Activated CD4-positive, alpha-beta T cell treated with anti-CD3 and anti-CD28 coated beads, Interleukin-2, Interleukin-6, amounts not matched to agents 100 ng/mL and 50 ng/mL, durations not matched to agents 16 hours and 8 hours (primary cell): Measurements from ENCODE around the gene ATCAY.
A peak's percentile ranks its signal among the peaks of the same experiment; 100 is the strongest.
"Not testable (repeated sequence)": the region's sequence is repeated elsewhere in the genome, so short reads cannot be mapped to it uniquely, and the experiment has no call there.

ENCODE experiments used
- DNase-seq: peaks from one replicate; pipeline ENCODE4 v3.0.0-alpha.2; 2020

ATCAY gene

GRCh38 chr19:3857449-3858003 lies 23.0 kb upstream of the ATCAY start:
- DNase-seq = no peak

DNA sequence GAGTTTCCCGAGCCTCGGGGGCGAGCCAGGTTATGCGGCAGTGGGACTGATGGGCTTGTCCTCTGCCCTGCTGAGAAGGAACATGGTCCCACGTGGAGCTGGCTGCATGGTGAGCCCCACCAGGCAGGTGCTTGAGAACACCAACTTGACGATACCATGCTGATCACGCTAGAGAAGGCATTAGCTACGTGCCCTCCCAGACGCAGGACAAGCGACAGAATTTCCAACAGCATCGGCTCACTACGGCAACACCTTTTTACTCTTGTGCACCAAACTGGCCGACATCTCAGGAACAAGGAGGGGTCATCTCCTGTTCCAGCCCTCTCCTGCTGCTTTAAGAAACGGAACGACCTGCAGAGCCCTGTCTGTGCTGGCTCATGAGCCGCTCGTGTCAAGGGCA lies 20.0 kb upstream of the ATCAY start:
- no peak for DNase-seq

- no peak for DNase-seq
Measured at GRCh38 chr19:3862826-3863500, 17.5 kb upstream of the ATCAY start.

DNA sequence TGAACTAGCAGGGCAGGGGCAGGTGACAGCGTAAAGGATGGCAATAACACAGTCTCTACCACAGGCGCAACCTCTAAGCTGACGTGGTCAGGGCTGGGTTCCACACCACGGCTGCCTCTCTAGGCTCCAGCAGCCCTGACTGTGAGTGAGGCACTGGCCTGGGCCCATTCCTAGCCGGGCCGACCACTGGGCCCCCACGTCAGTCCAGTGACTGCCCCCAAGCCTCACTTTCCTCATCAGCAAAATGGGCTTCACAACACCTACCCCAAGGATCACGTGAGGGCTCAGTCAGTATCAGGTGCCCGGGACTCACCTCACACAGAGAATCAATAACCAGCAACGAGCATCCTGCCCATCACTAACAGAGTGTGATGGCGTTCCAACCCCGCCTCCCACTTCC lies 16.8 kb upstream of the ATCAY start:
- no peak for DNase-seq

GRCh38 chr19:3866910-3867638 lies 13.4 kb upstream of the ATCAY start:
- DNase-seq = no peak

DNA sequence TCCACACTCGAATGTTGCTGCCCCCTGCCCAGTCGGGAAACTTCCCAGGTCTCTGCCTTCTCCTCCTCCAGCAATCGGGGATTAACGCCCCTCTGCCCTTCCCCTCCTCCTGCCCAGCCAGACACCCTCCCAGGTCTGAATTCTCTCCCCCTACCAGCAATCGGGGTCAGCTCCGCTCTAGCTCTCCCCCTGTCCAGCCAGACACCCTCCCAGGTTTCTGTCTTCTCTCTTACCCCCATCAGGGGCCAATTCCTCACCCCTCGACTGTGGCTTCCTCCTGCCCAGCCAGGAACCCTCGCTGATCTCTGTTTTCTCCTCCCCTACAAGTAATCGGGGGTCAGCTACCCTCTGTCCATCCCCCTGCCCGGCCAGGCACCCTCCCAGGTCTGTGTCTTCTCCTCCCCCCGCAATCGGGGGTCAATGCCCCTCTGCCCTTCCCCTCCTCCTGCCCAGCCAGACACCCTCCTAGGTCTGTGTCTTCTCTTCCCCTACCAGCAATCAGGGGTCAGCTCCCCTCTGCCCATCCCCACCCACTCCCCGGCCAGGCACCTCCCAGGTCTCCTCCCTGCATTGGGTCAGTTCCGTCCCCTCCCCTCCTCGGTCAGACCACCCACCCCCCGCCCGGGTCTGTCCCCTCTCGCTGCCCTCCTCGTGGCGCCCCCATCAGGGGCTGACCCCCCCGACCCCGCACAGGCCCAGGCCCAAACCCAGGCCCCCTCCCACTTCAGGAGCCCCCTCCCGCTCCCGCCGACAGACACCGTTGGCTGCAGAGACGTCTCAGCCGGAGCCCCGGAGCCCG lies 12.3 kb upstream of the ATCAY start:
- no peak for DNase-seq

- peak; percentile 5 for DNase-seq
Measured at GRCh38 chr19:3868770-3869456, 11.6 kb upstream of the ATCAY start, which contains the start of gene ZFR2. Gene ZFR2, minus strand, starts transcription at chr19:3869038. Its CDS starts 21 bp downstream, at chr19:3869017.

GRCh38 chr19:3873151-3873550 lies 7.3 kb upstream of the ATCAY start:
- no peak for DNase-seq

DNA sequence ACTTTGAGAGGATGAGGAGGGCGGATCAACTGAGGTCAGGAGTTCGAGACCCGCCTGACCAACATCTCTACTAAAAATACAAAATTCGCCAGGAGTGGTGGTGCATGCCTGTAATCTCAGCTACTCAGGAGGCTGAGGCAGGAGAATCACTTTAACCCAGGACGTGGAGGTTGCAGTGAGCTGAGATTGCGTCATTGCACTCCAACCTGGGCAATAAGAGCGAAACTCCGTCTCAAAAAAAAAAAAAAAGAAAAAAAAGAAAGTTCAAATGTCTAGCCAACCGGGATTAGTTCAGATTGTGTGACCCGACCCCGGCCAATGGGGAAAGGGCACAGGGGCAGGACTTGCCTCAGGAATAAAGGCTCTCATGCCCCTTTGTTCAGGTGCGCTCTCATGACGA lies 5.8 kb upstream of the ATCAY start:
- DNase-seq = not testable (repeated sequence)

- DNase-seq = no peak
Measured at GRCh38 chr19:3879656-3880055, 829 bp upstream of the ATCAY start.

DNA sequence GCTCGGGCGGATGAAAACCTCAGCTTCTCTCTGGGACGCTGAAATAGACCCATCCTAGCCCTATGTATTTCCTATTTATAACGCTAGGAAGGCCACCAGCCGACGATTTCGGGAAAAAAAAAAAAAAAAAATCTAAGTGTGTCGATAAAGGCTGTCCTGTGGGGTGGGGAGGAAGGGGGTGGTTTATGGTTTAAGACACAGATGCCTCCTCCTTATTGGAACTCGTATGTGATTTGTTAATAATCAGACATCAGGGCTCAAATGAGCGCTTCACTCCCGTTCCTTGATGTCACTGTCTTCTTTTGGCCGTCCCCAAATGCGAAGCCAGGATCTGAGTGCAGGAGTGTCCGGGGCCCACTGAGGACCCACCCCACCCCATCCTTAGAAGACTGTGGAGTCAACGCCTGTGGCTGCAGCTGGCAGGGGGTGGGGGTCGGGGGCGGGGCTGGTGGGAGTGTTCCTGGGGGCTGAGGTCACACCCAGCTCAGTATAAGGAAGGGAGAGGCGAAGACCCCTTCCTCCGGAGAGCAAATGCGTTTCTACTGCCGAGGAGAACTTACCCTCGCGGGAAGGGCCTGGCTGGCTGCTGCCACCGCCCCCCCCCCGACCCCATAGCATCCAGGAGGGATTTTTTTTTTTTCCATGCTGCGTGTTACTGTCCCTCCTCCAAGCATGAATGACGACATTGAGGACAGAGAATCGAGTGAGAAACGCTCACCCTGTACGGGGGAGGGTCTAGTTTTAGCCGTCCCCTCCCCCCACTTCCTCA lies 971 bp downstream of the ATCAY start:
- no peak for DNase-seq

DNA sequence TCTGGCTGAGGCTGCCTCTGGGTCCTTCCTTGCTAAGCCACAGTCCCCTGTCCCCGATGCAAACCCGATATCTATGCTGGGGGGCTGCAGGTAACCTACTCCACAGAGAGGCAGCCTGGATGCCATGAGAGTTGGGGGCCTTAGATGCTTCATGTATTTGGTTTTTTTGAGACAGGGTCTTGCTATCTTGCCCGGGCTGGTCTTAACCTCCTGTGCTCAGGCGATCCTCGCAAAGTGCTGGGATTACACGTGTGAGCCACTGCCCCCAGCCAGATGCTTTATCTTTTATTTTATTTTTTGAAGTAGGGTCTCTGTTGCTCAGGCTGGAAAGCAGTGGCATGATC lies 1.5 kb downstream of the ATCAY start:
- DNase-seq = no peak

- DNase-seq = no peak
Measured at GRCh38 chr19:3890591-3890990, 10.1 kb downstream of the ATCAY start.

DNA sequence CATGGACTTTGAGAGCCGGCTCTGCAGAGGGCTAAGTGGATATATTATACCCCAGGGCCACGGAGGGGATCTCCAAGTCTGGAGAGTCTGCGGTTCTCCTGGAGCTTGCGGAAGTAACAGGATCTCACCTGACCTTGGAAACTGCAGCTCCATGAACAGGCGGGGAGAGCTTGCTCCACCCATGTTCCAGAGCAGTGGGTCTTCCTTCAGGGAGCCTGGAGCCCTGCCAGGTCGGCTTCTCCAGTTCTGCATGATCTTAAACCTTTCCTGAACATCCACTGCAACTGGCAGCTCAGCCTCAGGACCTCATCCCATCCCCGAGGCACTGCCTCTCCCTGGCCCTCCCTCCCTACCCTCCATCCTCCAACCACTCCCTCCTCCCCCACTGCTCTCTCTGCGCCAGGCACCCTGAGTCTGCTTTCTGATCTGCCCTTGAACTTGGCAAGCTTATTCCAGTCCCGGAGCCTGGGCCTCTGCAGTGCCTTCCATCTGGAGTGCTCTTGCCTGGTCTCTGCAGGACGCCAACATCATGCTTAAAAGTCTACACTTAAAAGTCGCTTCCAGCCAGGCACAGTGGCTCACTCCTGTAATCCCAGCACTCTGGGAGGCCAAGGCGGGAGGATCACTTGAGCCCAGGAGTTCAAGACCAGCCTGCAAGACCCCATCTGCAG lies 13.2 kb downstream of the ATCAY start:
- DNase-seq = no peak

- DNase-seq = not testable (repeated sequence)
Measured at GRCh38 chr19:3894959-3895358, 14.5 kb downstream of the ATCAY start.

GRCh38 chr19:3895788-3896187 lies 15.3 kb downstream of the ATCAY start:
- no peak for DNase-seq

GRCh38 chr19:3897936-3898335 lies 17.5 kb downstream of the ATCAY start:
- no peak for DNase-seq

- DNase-seq = no peak
Measured at GRCh38 chr19:3898426-3898825, 17.9 kb downstream of the ATCAY start.

- DNase-seq = no peak
Measured at GRCh38 chr19:3899531-3900294, 19.2 kb downstream of the ATCAY start.

- DNase-seq = no peak
Measured at GRCh38 chr19:3902317-3902973, 22.0 kb downstream of the ATCAY start.
